TTC549 (cell line): ENCODE data around the gene DEGS1.
"Not testable (repeated sequence)": the region's sequence is repeated elsewhere in the genome, so short reads cannot be mapped to it uniquely, and the experiment has no call there.

Experiments
- FAIRE-seq: peaks from 2 replicates; lab custom pipeline; 2012; peaks lifted over from hg19 to GRCh38; lab: Jason Lieb, UNC

DEGS1 gene

DNA sequence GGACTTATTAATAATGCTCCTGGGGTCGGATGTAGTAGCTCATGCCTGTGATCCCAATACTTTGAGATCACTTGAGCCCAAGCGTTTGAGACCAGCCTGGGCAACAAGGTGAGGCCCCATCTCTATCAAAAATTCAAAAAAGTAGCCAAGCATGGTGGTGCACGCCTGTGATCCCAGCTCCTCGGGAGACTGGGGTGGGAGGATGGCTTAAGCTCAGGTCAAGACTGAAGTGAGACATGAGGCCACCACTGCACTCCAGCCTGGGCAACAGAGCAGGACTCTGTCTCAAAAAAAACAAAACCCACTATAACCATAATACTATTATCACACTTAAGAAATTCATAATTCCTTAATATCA, 1.6 kb upstream of the DEGS1 start:
- FAIRE-seq = no peak

GRCh38 chr1:224182057-224182865, 779 bp upstream of the DEGS1 start:
- FAIRE-seq = no peak

DNA sequence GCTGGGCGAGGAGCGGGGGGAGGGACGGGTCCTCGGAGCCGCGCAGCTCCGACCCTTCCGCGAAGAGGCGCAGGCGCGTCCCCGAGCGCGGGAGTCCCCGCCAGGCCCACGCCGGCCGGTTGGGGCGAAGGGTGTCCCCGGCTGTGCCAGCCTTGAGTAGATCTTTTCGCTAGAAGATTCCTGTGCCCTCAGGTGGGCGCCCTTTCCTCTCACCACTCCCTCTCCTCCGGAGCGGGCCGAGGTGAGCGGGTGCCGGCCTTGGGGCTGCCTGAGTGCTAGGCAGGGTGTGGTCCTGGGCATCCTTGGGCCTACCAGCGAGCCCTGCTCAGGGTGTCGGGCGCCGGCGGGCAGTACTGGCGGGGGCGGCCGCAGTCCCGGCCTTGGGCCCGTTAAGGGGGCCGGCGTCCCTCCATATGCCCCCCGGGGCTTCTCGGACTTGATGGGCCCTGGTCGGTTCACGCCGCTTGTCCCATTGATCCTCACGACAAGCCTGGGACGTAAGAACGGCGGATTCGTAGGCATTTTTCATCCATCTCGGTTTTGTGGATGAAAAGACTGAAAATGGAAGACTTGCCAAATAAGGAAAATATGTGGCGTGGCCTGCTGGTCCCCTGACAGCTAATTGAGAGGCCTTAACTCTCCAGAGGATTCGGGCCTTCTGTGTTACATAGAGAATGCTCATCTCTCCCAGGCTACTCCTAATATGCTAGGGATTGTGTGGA, 712 bp downstream of the DEGS1 start:
- FAIRE-seq = no peak

- no peak for FAIRE-seq
These were observed 2.2 kb downstream of the DEGS1 start for GRCh38 chr1:224185208-224185607.

DNA sequence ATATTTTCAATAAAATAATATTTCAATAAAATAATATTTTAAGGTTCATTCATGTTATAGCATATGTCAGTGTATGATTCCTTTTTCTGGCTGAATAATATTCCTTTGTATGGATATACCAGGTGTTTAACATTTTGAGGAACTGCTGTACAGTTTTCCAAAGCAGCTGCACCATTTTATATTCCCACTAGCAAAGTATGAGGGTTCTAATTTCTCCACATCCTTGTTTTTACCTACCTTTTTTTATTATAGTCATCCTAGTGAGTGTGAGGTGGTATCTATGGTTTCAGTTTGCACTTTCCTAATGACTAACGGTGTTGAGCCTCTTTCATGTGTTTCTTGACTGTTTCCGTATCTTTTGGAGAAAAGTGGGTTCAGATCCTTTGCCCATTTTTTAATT, 5.2 kb downstream of the DEGS1 start:
- no peak for FAIRE-seq

- no peak for FAIRE-seq
These were observed 6.5 kb downstream of the DEGS1 start for GRCh38 chr1:224189561-224189960.

GRCh38 chr1:224192082-224192788, 9.2 kb downstream of the DEGS1 start:
- no peak for FAIRE-seq

- FAIRE-seq = no peak
These were observed 10.4 kb downstream of the DEGS1 start for GRCh38 chr1:224193319-224193966.

DNA sequence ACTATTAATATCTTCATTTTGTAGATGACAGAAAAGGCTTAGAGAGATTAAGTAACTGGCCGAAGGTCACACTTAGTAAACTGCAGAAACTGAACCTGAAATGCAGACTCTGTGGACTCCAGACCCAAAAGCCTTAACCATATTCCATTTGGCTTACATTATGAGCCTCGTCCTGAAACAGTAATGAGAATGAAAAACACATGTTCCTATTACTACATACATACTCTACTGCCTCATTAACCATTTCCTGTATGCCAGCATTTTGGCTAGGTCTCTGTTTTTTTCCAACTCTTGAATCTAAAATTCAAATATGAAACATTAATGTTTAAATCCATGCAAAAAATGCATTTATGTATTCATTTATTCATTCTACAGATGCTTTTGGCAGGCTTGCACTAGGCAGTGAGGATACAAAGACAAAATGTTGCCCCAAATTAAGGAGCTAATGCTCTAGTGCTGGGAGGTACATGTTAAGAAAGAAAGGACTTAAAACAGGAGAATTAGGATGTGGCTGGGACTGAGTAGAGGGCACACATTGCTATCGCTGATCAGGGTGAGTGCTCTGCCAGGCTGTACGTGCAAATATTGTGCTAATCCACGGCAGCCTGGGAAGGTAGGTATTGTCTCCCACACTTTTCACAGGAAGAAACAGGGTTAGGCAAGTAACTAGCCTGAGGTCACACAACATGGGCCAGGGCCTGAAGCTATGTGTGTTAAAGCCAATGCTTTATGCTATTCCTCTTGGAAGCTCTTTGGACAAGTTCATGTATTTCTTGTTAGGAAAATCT, 14.0 kb downstream of the DEGS1 start:
- FAIRE-seq = no peak

DNA sequence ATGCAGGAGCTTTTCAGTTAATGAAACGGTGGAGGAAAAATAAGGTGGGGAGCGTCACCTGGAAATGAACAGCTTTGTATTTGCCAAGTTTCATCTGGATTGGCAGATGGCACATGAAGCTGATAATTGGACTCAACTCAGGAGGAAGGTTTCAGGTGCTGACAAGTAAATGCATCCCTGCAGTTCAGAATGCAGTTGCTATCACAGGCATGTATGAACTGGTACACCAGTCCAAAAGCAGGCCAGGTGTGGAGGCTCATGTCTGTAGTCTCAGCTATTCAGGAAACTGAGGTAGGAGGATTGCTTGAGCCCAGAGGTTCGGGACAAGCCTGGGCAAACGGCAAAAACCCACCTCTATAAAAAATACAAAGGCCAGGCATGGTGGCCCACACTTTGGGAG, 15.5 kb downstream of the DEGS1 start:
- no peak for FAIRE-seq

GRCh38 chr1:224199679-224200078, 16.6 kb downstream of the DEGS1 start:
- FAIRE-seq = no peak

DNA sequence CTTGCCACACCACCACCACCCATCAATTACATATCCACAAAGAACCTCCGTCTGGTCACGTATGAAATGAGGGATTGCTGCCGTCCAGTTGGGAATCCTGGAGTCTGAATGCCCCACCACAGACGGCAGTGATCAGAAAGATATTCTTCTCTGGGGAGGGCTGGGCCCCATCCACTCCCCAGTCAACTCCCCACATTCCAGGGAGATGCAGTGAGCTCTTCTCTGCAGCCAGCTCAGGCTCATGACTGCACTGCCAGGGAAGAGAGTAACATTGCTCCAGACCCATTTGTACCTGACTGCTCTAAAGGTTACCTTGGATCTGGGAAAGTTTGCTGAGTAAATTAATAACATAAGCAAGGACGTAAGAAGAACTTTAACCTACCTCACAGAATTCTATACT, 18.3 kb downstream of the DEGS1 start:
- FAIRE-seq = no peak

GRCh38 chr1:224201853-224202252, 18.8 kb downstream of the DEGS1 start:
- no peak for FAIRE-seq

GRCh38 chr1:224203243-224204016, 20.4 kb downstream of the DEGS1 start:
- FAIRE-seq = no peak

GRCh38 chr1:224205438-224205840, 22.4 kb downstream of the DEGS1 start:
- FAIRE-seq = no peak

DNA sequence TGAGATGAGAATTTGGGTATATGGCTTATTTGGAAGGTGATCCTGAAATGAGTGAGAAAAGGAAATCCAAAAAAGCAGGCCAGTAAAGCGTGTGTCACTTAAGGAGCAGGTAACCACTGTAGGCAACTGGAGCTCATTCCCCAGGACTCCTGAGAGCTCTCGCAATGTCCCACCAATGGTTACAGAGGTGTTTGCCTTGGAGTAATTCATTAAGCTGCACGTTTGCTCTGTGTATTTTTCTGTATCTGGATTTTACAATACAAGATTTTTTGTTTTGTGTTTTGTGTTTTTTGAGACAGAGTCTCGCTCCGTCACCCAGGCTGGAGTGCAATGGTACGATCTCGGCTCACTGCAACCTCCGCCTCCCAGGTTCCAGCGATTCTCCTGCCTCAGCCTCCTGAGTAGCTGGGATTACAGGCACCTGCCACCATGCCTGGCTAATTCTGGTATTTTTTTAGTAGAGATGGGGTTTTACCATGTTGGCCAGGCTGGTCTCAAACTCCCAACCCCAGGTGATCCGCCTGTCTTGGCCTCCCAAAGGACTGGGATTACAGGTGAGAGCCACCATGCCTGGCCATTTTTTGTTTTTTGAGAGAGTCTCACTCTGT, 23.0 kb downstream of the DEGS1 start:
- FAIRE-seq = not testable (repeated sequence)

- FAIRE-seq = no peak
These were observed 28.3 kb downstream of the DEGS1 start for GRCh38 chr1:224211206-224211962.

DNA sequence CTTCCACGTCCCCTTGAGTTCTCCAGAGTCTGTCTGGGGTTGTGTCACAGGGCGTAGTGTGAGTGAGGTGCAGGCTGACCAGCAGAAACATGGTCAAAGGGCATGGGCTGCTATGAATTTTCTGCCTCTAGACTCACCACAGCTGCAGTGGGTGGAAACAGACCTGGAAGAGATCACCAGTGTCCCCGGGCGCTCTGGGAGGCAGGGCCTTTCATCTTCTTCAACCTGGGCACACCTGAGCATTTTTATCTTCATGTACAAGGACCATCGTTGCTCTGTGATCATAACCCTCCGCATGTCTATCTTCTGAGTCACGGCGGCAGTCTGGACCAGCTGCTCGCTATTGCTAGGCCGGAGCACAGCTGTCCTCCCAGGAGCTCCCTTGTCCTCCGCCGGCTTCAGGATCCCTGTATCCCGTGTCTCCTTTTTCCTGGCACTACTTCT, 29.6 kb downstream of the DEGS1 start:
- no peak for FAIRE-seq

DNA sequence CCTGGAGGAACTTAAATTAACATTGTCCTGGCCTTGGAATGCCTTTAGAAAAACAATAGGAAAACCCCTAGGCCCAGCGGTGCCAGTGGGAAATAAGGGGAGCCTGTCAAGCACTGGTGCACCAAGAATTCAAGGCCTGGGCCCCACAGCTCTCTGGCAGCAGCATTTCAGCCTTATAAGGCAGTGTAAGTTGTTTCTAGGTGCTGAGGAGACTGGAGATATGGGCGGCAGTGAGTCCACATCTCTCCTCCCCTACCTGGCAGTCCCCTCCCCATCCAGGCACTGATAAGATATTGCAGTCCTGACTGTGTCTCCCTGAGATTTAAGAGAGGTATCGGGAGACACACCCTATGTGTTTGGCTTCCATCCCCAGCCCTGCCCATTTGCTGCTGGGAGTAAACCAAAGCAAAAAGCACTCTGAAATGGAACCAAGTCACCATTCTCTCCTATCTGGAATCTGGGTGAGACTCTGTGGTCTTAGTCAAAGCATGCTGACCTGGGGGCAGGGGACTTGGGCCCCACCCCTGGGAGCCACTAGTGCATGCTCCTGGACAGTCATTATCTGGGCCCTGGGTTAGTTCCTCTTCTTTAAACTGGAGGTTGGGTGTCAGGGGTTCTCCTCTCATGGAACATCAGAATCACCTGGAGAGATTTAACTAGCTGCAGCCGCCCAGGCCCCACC, 30.5 kb downstream of the DEGS1 start:
- FAIRE-seq = no peak
